Measurements from ENCODE around the gene PARK7. TPM values are rescaled to one million over a fixed set of nuclear protein-coding genes. Genes with fewer than 3 reads are reported as not detected.

The PARK7 gene
- total RNA-seq, 1 donor from 2014 or later: 282 TPM

DNA sequence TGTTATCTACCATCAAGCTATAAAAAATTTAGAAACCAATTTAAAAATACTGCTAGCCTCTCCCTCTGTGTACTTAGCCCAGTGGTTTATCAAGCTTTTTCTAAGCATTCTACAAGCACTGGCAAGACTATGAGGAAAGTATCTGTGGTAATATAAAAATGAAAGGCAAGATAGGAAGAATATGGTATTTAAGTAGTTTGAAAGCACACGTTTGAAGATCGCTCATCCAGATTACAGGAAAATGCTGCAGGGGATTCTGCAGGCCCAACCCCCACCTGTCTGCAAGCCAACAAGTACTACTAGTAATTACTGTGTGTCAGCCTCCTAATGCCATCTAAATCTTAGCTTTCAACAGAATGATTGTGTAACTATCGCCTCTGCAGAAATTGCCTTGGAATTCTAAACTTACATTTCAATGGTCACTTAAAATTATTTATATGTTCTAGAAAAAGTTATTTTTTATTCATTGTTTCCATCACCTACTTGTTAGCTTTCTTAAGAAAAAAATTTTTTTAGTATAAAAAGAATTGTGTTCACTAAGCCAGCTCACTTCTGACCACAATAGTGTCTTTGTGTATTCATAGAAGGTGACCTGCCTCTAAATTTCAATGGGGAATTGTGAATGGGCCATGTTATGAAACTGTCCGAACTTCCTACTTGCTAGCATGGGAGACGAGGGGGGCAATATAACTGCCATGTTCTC, 56.1 kb downstream of the PARK7 start:
- TF ChIP-seq, protein P1, sequence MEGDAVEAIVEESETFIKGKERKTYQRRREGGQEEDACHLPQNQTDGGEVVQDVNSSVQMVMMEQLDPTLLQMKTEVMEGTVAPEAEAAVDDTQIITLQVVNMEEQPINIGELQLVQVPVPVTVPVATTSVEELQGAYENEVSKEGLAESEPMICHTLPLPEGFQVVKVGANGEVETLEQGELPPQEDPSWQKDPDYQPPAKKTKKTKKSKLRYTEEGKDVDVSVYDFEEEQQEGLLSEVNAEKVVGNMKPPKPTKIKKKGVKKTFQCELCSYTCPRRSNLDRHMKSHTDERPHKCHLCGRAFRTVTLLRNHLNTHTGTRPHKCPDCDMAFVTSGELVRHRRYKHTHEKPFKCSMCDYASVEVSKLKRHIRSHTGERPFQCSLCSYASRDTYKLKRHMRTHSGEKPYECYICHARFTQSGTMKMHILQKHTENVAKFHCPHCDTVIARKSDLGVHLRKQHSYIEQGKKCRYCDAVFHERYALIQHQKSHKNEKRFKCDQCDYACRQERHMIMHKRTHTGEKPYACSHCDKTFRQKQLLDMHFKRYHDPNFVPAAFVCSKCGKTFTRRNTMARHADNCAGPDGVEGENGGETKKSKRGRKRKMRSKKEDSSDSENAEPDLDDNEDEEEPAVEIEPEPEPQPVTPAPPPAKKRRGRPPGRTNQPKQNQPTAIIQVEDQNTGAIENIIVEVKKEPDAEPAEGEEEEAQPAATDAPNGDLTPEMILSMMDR (conservative IDR thresholded peaks at IDR 0.05; ENCODE audit: low read depth, low read length): no peak
- no peak for DNase-seq (ENCODE audit: low read depth)
- H3K4me3 ChIP-seq (ENCODE audit: low read depth, low read length): no peak overlapping the region

DNA sequence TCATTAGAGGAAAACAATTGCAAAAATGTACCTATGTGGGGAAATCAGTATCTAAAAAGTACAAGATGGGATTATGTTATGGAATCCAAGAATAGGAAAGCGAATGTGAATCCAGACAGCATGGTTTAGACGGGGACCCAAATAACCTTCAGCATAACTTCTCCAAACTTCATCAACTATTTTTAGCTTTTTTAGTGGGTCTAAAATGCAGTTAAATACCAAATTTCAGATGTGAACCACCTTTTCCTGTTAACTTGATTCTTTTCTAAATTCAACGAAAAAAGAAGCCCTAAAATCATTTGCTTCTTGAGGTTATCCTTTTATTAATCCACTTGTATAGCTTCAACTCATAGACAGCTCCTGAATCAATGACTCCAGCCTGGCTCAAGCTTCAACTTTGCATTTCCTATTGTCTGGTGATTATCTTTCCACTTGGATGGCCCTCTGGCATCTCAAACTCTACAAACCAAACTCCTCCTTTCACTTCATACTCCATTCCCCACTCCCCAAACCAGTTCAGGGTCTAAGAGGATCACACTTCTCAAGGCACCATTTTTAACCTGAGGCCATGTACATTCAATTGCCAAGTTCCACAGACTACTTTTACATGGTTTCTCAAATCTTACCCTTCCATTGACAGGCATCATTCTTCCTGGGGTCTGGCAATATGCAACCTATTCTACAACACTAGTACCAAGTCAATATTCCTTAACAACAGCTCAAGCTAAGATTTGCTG, 57.1 kb downstream of the PARK7 start:
- H3K4me3 ChIP-seq (ENCODE audit: low read depth, low read length): no peak overlapping the region
- no peak for DNase-seq (ENCODE audit: low read depth)
- TF ChIP-seq, protein P1 (conservative IDR thresholded peaks at IDR 0.05; ENCODE audit: low read depth, low read length): no peak

DNA sequence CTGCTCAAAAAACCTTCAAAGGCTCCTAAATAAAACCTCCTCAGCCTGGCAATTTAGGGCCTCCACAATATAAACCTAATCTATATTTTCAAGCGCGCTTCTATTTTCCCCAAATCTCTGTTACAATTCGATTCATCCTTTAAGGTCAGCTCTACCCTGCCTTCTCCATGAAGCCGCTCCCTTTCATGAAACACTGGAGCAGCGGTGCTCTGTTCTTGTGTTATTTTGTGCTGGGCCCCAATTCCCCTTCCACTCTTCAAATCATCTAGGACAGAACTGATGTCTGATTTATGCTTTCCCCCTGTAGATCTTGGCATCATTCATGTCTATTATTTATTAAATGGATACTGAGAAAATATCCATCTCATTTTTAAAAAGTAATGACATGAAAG, 57.7 kb downstream of the PARK7 start:
- DNase-seq (ENCODE audit: low read depth): no peak
- TF ChIP-seq, protein P1 (conservative IDR thresholded peaks at IDR 0.05; ENCODE audit: low read depth, low read length): no peak
- H3K4me3 ChIP-seq (ENCODE audit: low read depth, low read length): no peak overlapping the region

DNA sequence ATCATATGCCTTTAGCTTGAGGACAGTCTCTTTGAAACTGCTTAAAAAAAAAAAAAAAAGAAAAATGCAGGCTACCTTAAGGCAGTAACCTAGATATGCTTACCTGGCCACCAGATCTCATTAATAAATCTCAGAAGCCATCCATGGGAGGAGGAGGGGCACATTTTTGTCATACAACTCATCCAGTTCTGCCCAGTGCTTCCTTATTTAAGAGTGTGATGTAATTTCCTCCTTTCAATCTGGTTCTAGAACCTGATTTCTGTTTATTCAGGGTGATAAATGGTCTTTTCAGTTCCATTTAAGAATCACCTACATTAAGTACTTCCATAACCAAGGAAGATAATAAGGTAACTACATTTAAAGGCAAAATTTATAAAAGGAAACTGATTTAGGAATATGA, 58.5 kb downstream of the PARK7 start:
- TF ChIP-seq, protein P1 (conservative IDR thresholded peaks at IDR 0.05; ENCODE audit: low read depth, low read length): no peak

DNA sequence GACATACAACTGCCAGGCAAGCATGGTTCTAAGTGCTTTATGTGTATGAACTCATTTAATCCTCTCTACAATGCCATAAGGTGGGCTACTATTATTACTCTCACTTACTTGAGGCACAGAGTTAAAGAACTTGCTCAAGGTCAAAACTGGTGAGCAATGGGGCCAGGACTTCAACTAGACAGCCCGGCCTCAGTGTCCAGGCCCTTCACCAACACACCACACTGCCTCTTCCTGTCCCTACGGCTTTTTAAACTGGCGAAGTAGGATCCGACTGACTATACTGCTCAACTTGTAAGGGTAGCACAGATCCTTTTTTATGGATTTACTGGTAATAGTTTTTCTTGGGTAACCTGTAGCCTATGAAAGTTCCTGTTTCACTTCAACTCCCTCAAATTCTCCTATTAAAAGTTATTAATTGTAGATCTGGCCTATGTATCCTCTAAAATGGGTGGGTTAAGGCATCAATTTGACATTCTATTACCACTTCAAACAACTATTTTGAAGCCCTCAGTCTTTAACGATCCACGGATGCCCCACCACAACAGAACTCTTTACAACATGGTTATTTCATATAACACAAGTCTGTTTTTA, 60.3 kb downstream of the PARK7 start:
- peak overlapping the region; percentile 74 for H3K4me3 ChIP-seq (ENCODE audit: low read depth, low read length)
- TF ChIP-seq, protein P1 (conservative IDR thresholded peaks at IDR 0.05; ENCODE audit: low read depth, low read length): no peak
- no peak for DNase-seq (ENCODE audit: low read depth)

More for the DNA sequence above, 58.5 kb downstream of the PARK7 start:
- no peak overlapping the region for H3K4me3 ChIP-seq (ENCODE audit: low read depth, low read length)
- peak; percentile 55 for DNase-seq (ENCODE audit: low read depth)

DNA sequence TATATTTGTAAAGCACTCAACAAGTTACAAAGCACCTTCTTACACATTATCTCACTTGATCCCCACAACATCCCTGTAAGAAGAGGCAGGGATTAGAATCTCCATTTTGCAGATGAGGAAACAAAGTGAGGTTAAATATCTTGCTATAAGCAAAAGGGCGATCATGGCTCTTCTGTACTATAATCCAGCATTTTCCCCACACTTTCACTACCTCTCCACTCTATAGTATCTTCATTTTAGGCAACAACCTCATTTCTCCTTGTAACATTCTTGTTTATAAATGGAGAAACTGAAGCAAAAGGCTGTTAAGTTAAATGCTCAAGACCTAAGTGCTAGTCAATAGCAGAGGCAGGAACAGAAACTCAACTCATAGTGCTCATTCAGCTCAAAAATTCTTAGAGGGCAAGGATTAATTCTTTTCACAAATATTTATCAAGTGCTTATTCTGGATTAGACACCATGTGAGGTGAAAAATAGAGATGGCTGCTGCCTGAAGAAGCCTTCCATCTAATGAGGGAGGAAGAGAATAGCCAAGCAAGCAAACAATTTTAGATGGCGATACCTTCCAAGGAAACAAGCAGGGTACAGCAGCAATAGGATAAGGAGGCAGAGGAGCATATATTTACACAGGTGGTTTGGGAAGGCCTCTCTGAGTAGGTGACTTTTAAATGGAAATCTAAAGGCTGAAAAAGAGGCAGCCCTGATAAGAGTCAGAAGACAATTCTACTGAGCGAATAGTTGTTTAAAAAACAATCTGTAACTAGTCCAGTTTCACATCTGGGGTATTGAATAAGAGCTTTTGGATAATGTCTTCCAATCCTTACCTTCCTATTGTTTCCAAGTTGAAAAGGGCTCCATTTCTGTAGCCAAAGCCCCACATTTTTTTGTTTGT, 61.1 kb downstream of the PARK7 start:
- DNase-seq (ENCODE audit: low read depth): no peak
- TF ChIP-seq, protein P1 (conservative IDR thresholded peaks at IDR 0.05; ENCODE audit: low read depth, low read length): no peak
- H3K4me3 ChIP-seq (ENCODE audit: low read depth, low read length): peak overlapping the region; percentile 74
